GM18526 (cell line): ENCODE measurements around the gene DYNC2H1.

Experiments
- POLR2A ChIP-seq: IDR thresholded peaks from 3 replicates; pipeline ENCODE4 v1.6.1; 2011; ENCODE audit not compliant: insufficient read length; ENCODE audit errors: extremely low read depth

DYNC2H1 gene

GRCh38 chr11:103317118-103317517 lies 207.9 kb downstream of the DYNC2H1 start:
- TF ChIP-seq POLR2A: no peak

GRCh38 chr11:103322821-103323220 lies 213.6 kb downstream of the DYNC2H1 start:
- no peak for TF ChIP-seq POLR2A

- TF ChIP-seq POLR2A: no peak
Observed at GRCh38 chr11:103325686-103326069, 216.5 kb downstream of the DYNC2H1 start.

GRCh38 chr11:103326070-103326794 lies 217.0 kb downstream of the DYNC2H1 start:
- no peak for TF ChIP-seq POLR2A

- TF ChIP-seq POLR2A: no peak
Observed at GRCh38 chr11:103327721-103328120, 218.5 kb downstream of the DYNC2H1 start.

DNA sequence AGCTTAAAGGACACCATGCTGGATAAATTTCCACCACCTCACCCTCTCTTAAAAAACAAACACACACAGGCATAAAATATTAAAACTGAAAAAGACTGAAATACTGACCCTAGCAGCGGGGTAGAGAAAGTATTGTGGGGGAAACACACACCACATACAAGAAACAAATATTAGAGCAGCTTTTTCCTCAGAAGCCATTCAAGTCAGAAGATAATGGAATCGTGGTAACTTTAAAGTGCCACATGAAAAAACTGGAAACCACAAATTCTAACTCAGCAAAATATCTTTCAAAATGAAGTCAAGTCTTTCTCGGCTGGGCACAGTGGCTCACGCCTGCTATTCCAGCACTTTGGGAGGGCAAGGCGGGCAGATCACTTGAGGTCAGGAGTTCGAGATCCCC lies 223.2 kb downstream of the DYNC2H1 start:
- TF ChIP-seq POLR2A: no peak

DNA sequence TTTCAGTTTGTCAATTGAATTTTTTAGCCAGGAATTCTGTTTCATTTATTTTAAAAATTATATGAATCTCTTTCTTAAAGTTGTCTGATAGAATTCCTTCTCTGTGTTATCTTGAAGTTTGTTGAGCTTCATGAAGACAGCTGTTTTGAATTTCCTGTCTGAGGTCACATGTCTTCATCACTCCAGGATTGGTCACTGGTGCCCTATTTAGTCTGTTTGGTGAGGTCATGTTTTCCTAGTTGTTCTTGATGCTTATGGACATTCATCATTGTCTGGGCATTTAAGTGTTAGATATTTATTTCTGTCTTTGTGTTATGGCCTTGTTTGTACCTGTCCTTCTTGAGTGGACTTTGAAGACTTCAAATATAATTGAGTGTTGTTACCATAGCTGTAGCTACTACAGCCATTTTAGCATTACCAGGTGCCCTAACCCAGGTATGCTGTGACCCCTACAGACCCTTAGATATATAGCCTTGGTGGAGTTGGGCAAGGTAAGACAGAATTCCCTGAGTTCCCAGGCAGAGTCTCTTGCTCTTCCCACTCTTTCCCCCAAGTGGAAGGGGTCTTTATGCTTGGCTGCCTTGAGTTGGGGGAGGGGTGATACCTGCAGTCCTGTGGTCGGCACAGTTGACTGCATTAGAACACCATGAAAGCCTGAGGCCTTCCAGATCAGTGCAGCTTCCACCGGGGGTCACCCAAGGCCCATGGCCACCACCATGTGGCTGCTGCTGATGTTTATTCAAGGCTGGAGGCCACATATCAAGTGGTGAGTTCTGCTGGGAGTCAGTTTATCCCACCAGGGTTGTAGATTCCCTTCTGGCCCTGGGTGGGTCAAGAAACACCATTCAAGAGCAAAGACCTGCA lies 229.6 kb downstream of the DYNC2H1 start:
- TF ChIP-seq POLR2A: no peak

DNA sequence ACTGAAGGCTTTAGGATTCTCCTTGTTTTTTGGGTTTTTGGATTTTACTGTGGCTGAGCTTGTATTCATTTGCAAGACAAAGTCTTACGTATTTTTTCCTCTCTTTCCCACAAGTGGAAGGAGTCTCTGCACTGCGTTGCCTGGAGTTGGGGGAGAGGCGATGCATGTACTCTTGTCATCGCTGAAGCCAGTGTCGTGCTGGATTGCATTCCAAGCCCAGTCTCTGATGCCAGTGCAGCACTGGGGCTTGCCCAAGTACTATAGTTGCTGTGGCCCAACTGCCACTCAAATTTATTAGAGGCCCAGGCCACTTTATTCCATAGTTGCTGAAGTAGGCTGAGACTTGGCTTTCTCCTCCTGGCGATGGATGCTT lies 230.2 kb downstream of the DYNC2H1 start:
- TF ChIP-seq POLR2A: no peak

GRCh38 chr11:103340956-103341355 lies 231.7 kb downstream of the DYNC2H1 start:
- no peak for TF ChIP-seq POLR2A

DNA sequence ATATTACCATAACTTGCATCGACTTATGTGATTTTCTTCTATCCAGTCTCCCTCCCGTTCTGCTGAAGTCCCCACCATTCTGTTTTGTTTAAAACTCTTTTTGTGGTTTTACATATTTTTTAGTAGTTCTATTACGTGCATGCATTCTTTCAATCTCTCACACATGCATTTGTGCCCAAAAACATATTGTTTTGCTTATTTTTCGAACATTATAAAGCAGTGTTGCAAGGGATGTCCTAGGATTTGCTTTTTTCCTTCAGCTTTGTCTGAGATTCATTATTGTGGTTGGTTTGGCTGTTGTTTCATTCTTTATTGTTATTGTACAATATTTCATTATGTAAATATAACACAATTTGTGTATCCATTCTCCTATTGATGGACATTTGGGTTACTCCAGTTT lies 235.7 kb downstream of the DYNC2H1 start:
- no peak for TF ChIP-seq POLR2A

DNA sequence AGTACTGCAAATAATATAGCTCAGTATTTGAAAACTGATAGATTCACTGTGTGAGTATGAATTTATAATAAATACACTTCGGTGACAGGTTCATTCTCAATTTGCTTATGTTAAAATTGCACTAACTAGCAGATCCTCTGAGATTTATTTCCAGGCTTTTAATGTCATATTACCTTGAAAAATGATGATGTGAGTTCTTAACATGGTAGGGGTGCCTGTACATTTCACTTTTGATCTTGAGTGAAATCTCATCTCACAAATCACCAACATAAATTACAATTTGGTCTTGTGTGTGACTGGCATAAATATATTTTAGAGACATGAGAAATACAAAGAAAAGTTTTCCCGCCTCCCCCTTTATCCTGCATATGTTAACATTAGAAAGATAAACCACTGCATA lies 240.4 kb downstream of the DYNC2H1 start:
- TF ChIP-seq POLR2A: no peak

GRCh38 chr11:103354656-103355055 lies 245.4 kb downstream of the DYNC2H1 start:
- TF ChIP-seq POLR2A: no peak

- TF ChIP-seq POLR2A: no peak
Observed at GRCh38 chr11:103358251-103358650, 249.0 kb downstream of the DYNC2H1 start.

GRCh38 chr11:103359216-103359615 lies 250.0 kb downstream of the DYNC2H1 start:
- no peak for TF ChIP-seq POLR2A

GRCh38 chr11:103364687-103365086 lies 255.5 kb downstream of the DYNC2H1 start:
- no peak for TF ChIP-seq POLR2A

GRCh38 chr11:103367650-103368049 lies 258.4 kb downstream of the DYNC2H1 start:
- no peak for TF ChIP-seq POLR2A
